ENCODE measurements around the gene MCM9.
A peak's percentile ranks its signal among the peaks of the same experiment; 100 is the strongest.

The MCM9 gene

GRCh38 chr6:118864341-118865099 lies 70.4 kb downstream of the MCM9 start:
- no peak for DNase-seq (ENCODE audit: low read depth in 2 of 2)

GRCh38 chr6:118862443-118862842 lies 72.5 kb downstream of the MCM9 start:
- DNase-seq (ENCODE audit: low read depth in 2 of 2) = no peak

- no peak for DNase-seq (ENCODE audit: low read depth in 2 of 2)
These were observed 74.1 kb downstream of the MCM9 start for GRCh38 chr6:118860880-118861279.

GRCh38 chr6:118860363-118860762 lies 74.6 kb downstream of the MCM9 start:
- DNase-seq (ENCODE audit: low read depth in 2 of 2) = no peak

GRCh38 chr6:118859517-118860064 lies 75.4 kb downstream of the MCM9 start:
- no peak for DNase-seq (ENCODE audit: low read depth in 2 of 2)

- no peak for DNase-seq (ENCODE audit: low read depth in 2 of 2)
These were observed 78.7 kb downstream of the MCM9 start for GRCh38 chr6:118856301-118856700.

GRCh38 chr6:118853408-118853807 lies 81.6 kb downstream of the MCM9 start:
- DNase-seq (ENCODE audit: low read depth in 2 of 2) = no peak

- DNase-seq (ENCODE audit: low read depth in 2 of 2) = no peak
These were observed 90.0 kb downstream of the MCM9 start for GRCh38 chr6:118844915-118845314.

- no peak for DNase-seq (ENCODE audit: low read depth in 2 of 2)
These were observed 91.1 kb downstream of the MCM9 start for GRCh38 chr6:118843685-118844390.

- no peak for DNase-seq (ENCODE audit: low read depth in 2 of 2)
These were observed 104.3 kb downstream of the MCM9 start for GRCh38 chr6:118830691-118831090.

GRCh38 chr6:118829817-118830478 lies 105.0 kb downstream of the MCM9 start:
- no peak for DNase-seq (ENCODE audit: low read depth in 2 of 2)

- DNase-seq (ENCODE audit: low read depth in 2 of 2) = no peak
These were observed 108.9 kb downstream of the MCM9 start for GRCh38 chr6:118826096-118826495.

GRCh38 chr6:118825661-118826060 lies 109.3 kb downstream of the MCM9 start:
- DNase-seq (ENCODE audit: low read depth in 2 of 2) = no peak

GRCh38 chr6:118815495-118815894 lies 119.5 kb downstream of the MCM9 start:
- no peak for DNase-seq (ENCODE audit: low read depth in 2 of 2)

GRCh38 chr6:118813775-118814174 lies 121.2 kb downstream of the MCM9 start:
- no peak for DNase-seq (ENCODE audit: low read depth in 2 of 2)

GRCh38 chr6:118812970-118813369 lies 122.0 kb downstream of the MCM9 start:
- DNase-seq (ENCODE audit: low read depth in 2 of 2) = no peak

GRCh38 chr6:118810420-118811027 lies 124.4 kb downstream of the MCM9 start:
- peak; percentile 43 to 53 for DNase-seq (ENCODE audit: low read depth in 2 of 2)

- DNase-seq (ENCODE audit: low read depth in 2 of 2) = no peak
These were observed 125.9 kb downstream of the MCM9 start for GRCh38 chr6:118808793-118809638.

GRCh38 chr6:118804091-118804490 lies 130.9 kb downstream of the MCM9 start:
- no peak for DNase-seq (ENCODE audit: low read depth in 2 of 2)

GRCh38 chr6:118801257-118801656 lies 133.7 kb downstream of the MCM9 start:
- DNase-seq (ENCODE audit: low read depth in 2 of 2) = no peak
